Right atrium auricular region (tissue), 2 donors: ENCODE measurements around the gene FBXL17. TPM values are rescaled to one million over a fixed set of nuclear protein-coding genes. Genes with fewer than 3 reads are reported as not detected.

Source experiments
- DNase-seq: peaks from one replicate; pipeline ENCODE4 v3.0.0-alpha.2; 2019; ENCODE audit warnings: low spot score
- H3K27ac ChIP-seq, 2 donors: fragments of 200-600 bp; sonication (generic); 1 replicate in 1 of 2; 2 replicates in 1 of 2; pipeline ENCODE4 v1.5.1; 2016 to 2019
- H3K27me3 ChIP-seq, 2 donors: fragments of 200-600 bp; sonication (generic); one replicate each; pipeline versions ENCODE4 v1.5.1 to v1.6.0; 2017 to 2019
- H3K36me3 ChIP-seq: fragments of 200-600 bp; sonication (generic); one replicate; pipeline ENCODE4 v1.5.1; 2016
- H3K4me1 ChIP-seq, 2 donors: fragments of 200-600 bp; sonication (generic); one replicate each; pipeline versions ENCODE4 v1.5.1 to v1.6.0; 2017 to 2019
- H3K4me3 ChIP-seq, 2 donors: fragments of 200-600 bp; sonication (generic); 1 replicate in 1 of 2; 2 replicates in 1 of 2; pipeline ENCODE4 v1.5.1; 2017 to 2019; ENCODE audit warnings: mild to moderate bottlenecking in 1 of 2, moderate library complexity in 1 of 2
- H3K9me3 ChIP-seq, 2 donors: fragments of 200-600 bp; sonication (generic); one replicate each; pipeline ENCODE4 v1.5.1; 2019
- total RNA-seq, 2 donors: library from RNA; depleted of rRNA; stranded (reverse); fragments of >200 nt; gene quantifications; one replicate each; pipeline ENCODE4 v1.1.0, GENCODE V29; 2016
- TF ChIP-seq, protein P1 (sequence below), 2 donors: fragments of 200-600 bp; sonication (generic); IDR thresholded peaks; one replicate each; pipeline ENCODE4 v1.5.1; 2019; ENCODE audit warnings: antibody characterized with exemption in 2 of 2

FBXL17 gene
- total RNA-seq, 2 donors from 2014 or later = 16.1 to 31.7 TPM

DNA sequence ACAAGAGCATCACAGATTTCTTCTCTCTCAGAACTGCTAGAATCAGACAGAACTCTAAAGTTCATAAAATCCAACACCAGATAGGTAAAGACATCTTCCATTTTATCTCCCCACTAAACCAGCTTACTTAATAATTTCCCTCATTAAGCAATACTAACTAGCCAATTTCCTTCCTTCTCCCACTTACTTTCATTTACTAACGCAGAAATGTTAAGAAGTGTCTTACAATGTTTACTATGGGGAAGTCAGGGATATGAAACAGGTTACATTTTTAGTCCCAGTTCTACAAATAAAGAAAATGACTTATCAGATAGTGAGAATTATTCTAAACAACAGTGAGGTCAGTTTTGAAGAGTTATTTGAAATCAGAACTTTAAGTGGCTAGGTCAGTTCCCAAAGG lies 236.5 kb downstream of the FBXL17 start:
- TF ChIP-seq, protein P1, sequence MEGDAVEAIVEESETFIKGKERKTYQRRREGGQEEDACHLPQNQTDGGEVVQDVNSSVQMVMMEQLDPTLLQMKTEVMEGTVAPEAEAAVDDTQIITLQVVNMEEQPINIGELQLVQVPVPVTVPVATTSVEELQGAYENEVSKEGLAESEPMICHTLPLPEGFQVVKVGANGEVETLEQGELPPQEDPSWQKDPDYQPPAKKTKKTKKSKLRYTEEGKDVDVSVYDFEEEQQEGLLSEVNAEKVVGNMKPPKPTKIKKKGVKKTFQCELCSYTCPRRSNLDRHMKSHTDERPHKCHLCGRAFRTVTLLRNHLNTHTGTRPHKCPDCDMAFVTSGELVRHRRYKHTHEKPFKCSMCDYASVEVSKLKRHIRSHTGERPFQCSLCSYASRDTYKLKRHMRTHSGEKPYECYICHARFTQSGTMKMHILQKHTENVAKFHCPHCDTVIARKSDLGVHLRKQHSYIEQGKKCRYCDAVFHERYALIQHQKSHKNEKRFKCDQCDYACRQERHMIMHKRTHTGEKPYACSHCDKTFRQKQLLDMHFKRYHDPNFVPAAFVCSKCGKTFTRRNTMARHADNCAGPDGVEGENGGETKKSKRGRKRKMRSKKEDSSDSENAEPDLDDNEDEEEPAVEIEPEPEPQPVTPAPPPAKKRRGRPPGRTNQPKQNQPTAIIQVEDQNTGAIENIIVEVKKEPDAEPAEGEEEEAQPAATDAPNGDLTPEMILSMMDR (IDR thresholded peaks at IDR 0.05) = no peak
- no peak for DNase-seq
- Histone ChIP-seq H3K4me3 (no peak overlapping the region), H3K27ac (no peak overlapping the region), H3K4me1 (no peaks in the 10 kb centered on the region), H3K9me3 (no peaks in the 10 kb centered on the region), H3K27me3 (no peaks in the 10 kb centered on the region), H3K36me3 (no peaks in the 10 kb centered on the region)

DNA sequence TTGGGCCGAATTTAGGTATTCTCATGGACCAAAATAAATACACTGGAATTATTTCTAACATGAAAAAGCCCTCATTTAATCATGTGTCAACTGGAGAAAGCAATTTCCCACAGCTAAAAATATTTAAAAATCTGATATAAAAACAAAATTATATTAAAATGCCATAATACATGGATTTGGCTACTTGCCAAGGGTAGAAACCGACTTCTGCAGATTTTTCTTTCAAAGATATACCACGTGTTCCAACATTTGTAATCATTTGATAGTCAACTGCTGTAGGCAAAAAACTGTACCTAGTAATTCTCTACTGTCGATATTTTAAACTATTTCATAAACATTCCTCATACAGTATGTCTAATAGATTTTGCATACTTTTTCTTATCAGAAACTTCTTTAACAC lies 237.6 kb downstream of the FBXL17 start:
- Histone ChIP-seq H3K27me3 (no peaks in the 10 kb centered on the region), H3K36me3 (no peaks in the 10 kb centered on the region), H3K9me3 (no peaks in the 10 kb centered on the region), H3K27ac (no peak overlapping the region), H3K4me1 (no peaks in the 10 kb centered on the region), H3K4me3 (no peak overlapping the region)
- TF ChIP-seq, protein P1 (IDR thresholded peaks at IDR 0.05) = no peak
- DNase-seq = no peak

DNA sequence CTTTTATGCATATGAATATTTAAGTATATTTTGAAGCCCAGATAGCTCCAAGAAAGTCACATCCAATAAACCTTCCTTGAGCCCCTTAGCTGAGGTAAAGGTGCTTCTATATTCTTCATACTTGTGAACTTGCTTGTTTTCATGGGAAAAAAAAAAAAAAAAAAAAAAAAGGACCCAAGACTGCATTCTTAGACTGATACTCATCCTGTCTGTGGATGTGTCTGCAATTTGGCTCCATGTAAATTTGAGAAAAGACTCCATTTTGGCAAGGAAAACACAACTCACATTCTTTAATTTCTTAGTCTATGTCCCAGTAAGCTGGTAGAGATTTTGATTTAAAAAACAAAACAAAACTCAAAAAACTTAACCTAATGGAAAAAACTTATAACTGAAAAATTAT lies 238.3 kb downstream of the FBXL17 start:
- Histone ChIP-seq H3K4me3 (no peak overlapping the region), H3K27me3 (no peaks in the 10 kb centered on the region), H3K9me3 (no peaks in the 10 kb centered on the region), H3K27ac (no peak overlapping the region), H3K4me1 (no peaks in the 10 kb centered on the region), H3K36me3 (no peaks in the 10 kb centered on the region)
- DNase-seq = no peak
- TF ChIP-seq, protein P1 (IDR thresholded peaks at IDR 0.05) = no peak

GRCh38 chr5:108141676-108142075 lies 240.2 kb downstream of the FBXL17 start:
- DNase-seq = no peak
- H3K27me3 ChIP-seq = no peaks in the 10 kb centered on the region
- no peaks in the 10 kb centered on the region for H3K36me3 ChIP-seq
- no peaks in the 10 kb centered on the region for H3K4me1 ChIP-seq
- TF ChIP-seq, protein P1 (IDR thresholded peaks at IDR 0.05) = no peak
- no peaks in the 10 kb centered on the region for H3K9me3 ChIP-seq
- H3K27ac ChIP-seq = no peak overlapping the region
- H3K4me3 ChIP-seq = no peak overlapping the region

DNA sequence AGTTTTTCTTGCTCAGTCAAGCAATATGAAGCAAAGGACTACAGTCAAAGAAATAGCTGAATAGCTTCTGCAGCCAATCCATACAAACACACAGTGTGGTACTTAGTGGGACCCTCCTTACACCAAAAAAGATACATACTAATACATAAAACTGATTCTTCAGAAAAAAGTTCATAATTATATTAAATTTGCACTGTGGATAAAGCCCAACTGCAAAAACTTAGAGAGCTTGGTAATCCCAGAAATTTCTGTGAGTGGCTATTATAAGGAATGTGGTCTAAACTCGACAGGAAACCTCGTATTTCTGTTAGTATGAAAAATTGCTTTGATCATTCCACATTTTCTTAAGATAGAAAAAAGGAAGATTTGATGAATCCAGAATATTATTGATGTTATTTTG lies 245.4 kb downstream of the FBXL17 start:
- no peak overlapping the region for H3K27ac ChIP-seq
- no peaks in the 10 kb centered on the region for H3K36me3 ChIP-seq
- no peaks in the 10 kb centered on the region for H3K27me3 ChIP-seq
- H3K9me3 ChIP-seq = no peaks in the 10 kb centered on the region
- DNase-seq = no peak
- H3K4me3 ChIP-seq = no peak overlapping the region
- TF ChIP-seq, protein P1 (IDR thresholded peaks at IDR 0.05) = no peak
- no peaks in the 10 kb centered on the region for H3K4me1 ChIP-seq

DNA sequence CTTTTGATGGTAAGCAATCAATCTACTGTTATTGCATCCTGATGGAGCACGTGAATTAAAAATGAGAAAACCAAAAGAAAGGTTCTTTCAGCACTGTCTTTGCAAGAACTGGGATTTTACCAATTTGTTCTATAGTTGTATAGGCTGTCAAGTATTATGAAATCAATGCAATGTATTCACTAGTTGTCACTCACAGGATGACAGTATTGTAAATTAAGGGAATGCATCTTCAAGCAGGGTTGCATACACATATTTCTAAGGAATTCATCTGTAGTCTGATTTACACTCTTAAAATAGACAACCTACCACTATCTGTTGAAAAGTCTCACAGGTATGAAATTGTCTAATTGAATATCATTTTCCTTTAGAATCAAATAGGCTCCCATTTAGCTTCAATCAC lies 252.8 kb downstream of the FBXL17 start:
- no peak for DNase-seq
- no peaks in the 10 kb centered on the region for H3K27me3 ChIP-seq
- no peaks in the 10 kb centered on the region for H3K4me1 ChIP-seq
- TF ChIP-seq, protein P1 (IDR thresholded peaks at IDR 0.05) = no peak
- H3K36me3 ChIP-seq = no peaks in the 10 kb centered on the region
- no peaks in the 10 kb centered on the region for H3K9me3 ChIP-seq
- H3K27ac ChIP-seq = no peak overlapping the region
- H3K4me3 ChIP-seq = no peak overlapping the region
